HUES64 (cell line): ENCODE results near the gene LTBP2.

Experiments
- H3K27ac ChIP-seq: 2 replicates; pipeline ENCODE4 v1.7.0; 2013; ENCODE audit warnings: low read depth, low read length, inconsistent platforms
- H3K27me3 ChIP-seq: 2 replicates; pipeline ENCODE4 v1.6.1; 2013; ENCODE audit warnings: mild to moderate bottlenecking, low read length; ENCODE audit not compliant: insufficient read depth
- H3K36me3 ChIP-seq: 2 replicates; pipeline ENCODE4 v1.6.1; 2013; ENCODE audit warnings: mild to moderate bottlenecking, low read length; ENCODE audit not compliant: insufficient read depth
- H3K4me1 ChIP-seq: 2 replicates; pipeline ENCODE4 v1.6.1; 2013; ENCODE audit warnings: mild to moderate bottlenecking, low read length, moderate library complexity; ENCODE audit not compliant: insufficient read depth
- H3K4me3 ChIP-seq: 2 replicates; pipeline ENCODE4 v1.5.1; 2013; ENCODE audit warnings: mild to moderate bottlenecking, low read length, moderate library complexity
- H3K9ac ChIP-seq: 2 replicates; pipeline ENCODE4 v1.6.1; 2013; ENCODE audit warnings: mild to moderate bottlenecking, low read depth, low read length
- H3K9me3 ChIP-seq: 2 replicates; pipeline ENCODE4 v1.6.1; 2013; ENCODE audit warnings: low read depth, low read length; ENCODE audit not compliant: insufficient read depth
- WGBS: fragments of 150-250, 120-280 bp; methylation state at CpG from one replicate; pipeline ENCODE4 v1.1.7; 2013; ENCODE audit warnings: missing lambda C conversion rate; 5-methylcytosine and 5-hydroxymethylcytosine counted together

LTBP2 gene

DNA sequence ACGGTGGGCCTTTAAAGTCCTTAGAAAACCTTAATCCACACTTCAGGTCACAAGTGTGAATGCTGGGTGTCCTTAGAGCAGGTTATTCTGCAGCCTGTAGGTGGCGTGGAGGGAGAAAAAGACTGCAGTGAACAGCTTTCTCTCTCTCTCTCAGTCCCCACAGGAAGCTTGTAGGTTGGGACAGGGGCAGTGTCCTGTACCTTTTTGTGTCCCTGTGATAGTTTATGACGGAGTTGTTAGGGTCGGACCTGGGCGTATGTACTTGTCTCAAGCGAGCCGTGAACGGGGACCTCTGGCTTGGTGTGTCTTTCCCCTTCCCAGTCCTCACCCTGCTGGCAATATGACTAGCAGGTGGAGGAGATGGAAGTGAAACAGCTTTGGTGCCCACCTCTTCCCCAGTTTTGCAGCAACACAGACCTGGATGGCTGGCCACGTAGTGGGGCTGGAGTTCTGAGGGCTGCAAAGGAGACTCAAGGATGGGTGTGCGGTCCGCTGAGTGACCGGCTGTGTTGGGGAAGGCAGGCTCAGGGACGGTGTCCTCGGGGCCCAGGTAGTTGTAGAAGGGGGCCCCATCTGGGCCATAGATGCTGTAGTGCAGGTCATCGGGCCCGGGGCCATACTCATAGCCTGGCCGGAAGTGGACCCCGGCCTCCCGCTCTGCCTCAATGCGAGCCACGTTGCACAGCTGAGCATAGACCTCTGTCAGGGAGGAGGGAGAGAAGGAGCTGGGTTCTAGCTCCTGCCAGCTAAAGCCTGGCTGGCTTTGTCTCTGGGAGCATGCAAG is 109.6 kb downstream of the LTBP2 start:
- Histone ChIP-seq H3K4me3 (no peak overlapping the region), H3K4me1 (peaks cover 19% of the 10 kb centered on the region), H3K9me3 (no peaks in the 10 kb centered on the region), H3K27me3 (no peaks in the 10 kb centered on the region), H3K27ac (no peak overlapping the region), H3K9ac (no peak overlapping the region), H3K36me3 (no peaks in the 10 kb centered on the region)
- 83% methylated on average over 21 of the region's 21 CpGs for WGBS

DNA sequence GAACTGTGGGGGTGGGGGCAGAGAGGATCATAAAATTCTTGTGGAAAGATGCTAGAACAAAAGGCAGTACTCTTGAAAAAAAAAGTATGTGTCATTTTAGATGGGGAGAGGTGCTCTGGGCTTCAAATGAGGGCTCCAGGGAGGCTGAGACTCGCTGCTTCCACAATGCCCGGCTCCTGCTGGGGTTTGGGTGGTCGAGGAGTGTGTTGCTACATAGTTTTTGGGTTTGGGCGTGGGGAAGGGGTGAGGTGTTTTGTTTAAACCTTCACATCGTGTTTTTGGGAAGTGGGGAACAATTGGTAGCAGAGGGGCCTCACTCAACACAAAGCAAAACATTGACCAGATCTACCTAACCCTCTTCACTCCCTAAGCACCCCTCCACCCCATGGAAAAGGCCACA is 110.3 kb downstream of the LTBP2 start:
- peaks cover 19% of the 10 kb centered on the region for H3K4me1 ChIP-seq
- H3K9ac ChIP-seq = no peak overlapping the region
- peak overlapping the region; percentile 73; the same call in 1 of the 2 replicates for H3K27ac ChIP-seq
- WGBS = 90% methylated on average over 5 of the region's 5 CpGs
- no peak overlapping the region for H3K4me3 ChIP-seq
- no peaks in the 10 kb centered on the region for H3K9me3 ChIP-seq
- H3K27me3 ChIP-seq = no peaks in the 10 kb centered on the region
- no peaks in the 10 kb centered on the region for H3K36me3 ChIP-seq

- 0 out of 2 replicates have a peak overlapping the region, but pooled peaks have one; percentile 3 for H3K4me3 ChIP-seq
- no peaks in the 10 kb centered on the region for H3K9me3 ChIP-seq
- peak overlapping the region; percentile 46; the same call in 1 of the 2 replicates for H3K9ac ChIP-seq
- 51% methylated on average over 16 of the region's 16 CpGs for WGBS
- H3K36me3 ChIP-seq = peaks cover 4% of the 10 kb centered on the region
- peak overlapping the region; percentile 73 for H3K27ac ChIP-seq
- no peaks in the 10 kb centered on the region for H3K27me3 ChIP-seq
- H3K4me1 ChIP-seq = peaks cover 19% of the 10 kb centered on the region
Measured at GRCh38 chr14:74501135-74501614, 110.9 kb downstream of the LTBP2 start.

- 62% methylated on average over 10 of the region's 10 CpGs for WGBS
- H3K36me3 ChIP-seq = peaks cover 10% of the 10 kb centered on the region
- 0 out of 2 replicates have a peak overlapping the region, but pooled peaks have one; percentile 3 for H3K4me3 ChIP-seq
- H3K9ac ChIP-seq = peak overlapping the region; percentile 46; the same call in 1 of the 2 replicates
- no peaks in the 10 kb centered on the region for H3K27me3 ChIP-seq
- peaks cover 19% of the 10 kb centered on the region for H3K4me1 ChIP-seq
- no peaks in the 10 kb centered on the region for H3K9me3 ChIP-seq
- peak overlapping the region; percentile 73 for H3K27ac ChIP-seq
Measured at GRCh38 chr14:74500417-74501134, 111.5 kb downstream of the LTBP2 start.

GRCh38 chr14:74495356-74495755 is 116.7 kb downstream of the LTBP2 start:
- WGBS = 91% methylated on average over 2 of the region's 2 CpGs
- Histone ChIP-seq H3K4me3 (peak overlapping the region; percentile 100; the same call in 1 of the 2 replicates), H3K36me3 (peaks cover 19% of the 10 kb centered on the region), H3K9me3 (no peaks in the 10 kb centered on the region), H3K4me1 (peaks cover 17% of the 10 kb centered on the region), H3K27ac (no peak overlapping the region), H3K27me3 (no peaks in the 10 kb centered on the region), H3K9ac (no peak overlapping the region)

GRCh38 chr14:74493343-74494261 is 118.4 kb downstream of the LTBP2 start, which contains the start of gene ISCA2:
Gene ISCA2, plus strand, starts transcription at chr14:74493765. Its CDS starts 10 bp downstream, at chr14:74493775.
- peak within 1 kb of the TSS; percentile 90 for H3K27ac ChIP-seq
- peak within 1 kb of the TSS; percentile 100 for H3K4me3 ChIP-seq
- peak within 1 kb of the TSS; percentile 94 for H3K9ac ChIP-seq
- under 1% methylated on average over 72 of the region's 73 CpGs for WGBS
- H3K9me3 ChIP-seq = no peaks in the 10 kb centered on the region
- H3K27me3 ChIP-seq = no peaks in the 10 kb centered on the region
- peaks cover 19% of the 10 kb centered on the region for H3K36me3 ChIP-seq
- H3K4me1 ChIP-seq = peaks cover 19% of the 10 kb centered on the region

DNA sequence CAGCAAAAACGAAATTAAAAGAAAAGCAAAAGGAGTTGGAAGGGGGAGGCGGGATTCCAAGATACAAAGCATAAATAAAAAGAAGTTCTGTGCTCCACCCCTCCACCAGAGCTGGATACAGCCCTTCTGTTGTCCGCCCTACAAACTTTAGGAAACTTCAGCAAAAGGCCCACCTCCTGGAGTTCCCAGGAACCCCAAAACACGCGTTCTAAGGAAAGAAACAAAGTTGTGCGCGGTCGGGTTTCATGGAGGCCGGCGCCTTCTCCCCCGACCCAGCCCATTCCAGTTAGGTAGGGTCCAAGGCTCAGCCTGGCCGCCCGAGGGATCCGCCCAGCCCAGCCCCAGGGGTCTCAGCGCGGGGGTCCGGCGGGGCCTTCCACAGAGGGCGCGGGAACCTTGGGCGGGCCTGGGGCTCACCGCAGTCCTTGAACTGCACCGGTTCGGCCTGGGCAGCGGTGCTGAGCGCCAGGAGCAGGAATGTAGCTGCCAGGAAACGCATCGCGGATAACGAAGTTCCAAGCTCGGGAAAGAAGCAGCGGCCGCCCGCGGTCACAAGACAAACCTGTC is 119.2 kb downstream of the LTBP2 start, which contains the start of gene NPC2:
NPC2 (minus strand) TSS at position 530 of the 567 bp plus-strand sequence; CDS start at position 499, 31 bp downstream.
- H3K4me3 ChIP-seq = peak within 1 kb of the TSS; percentile 100
- H3K27me3 ChIP-seq = no peaks in the 10 kb centered on the region
- H3K4me1 ChIP-seq = peaks cover 19% of the 10 kb centered on the region
- H3K9ac ChIP-seq = peak within 1 kb of the TSS; percentile 94
- peaks cover 19% of the 10 kb centered on the region for H3K36me3 ChIP-seq
- under 1% methylated on average over 35 of the region's 35 CpGs for WGBS
- peak within 1 kb of the TSS; percentile 90 for H3K27ac ChIP-seq
- H3K9me3 ChIP-seq = no peaks in the 10 kb centered on the region

DNA sequence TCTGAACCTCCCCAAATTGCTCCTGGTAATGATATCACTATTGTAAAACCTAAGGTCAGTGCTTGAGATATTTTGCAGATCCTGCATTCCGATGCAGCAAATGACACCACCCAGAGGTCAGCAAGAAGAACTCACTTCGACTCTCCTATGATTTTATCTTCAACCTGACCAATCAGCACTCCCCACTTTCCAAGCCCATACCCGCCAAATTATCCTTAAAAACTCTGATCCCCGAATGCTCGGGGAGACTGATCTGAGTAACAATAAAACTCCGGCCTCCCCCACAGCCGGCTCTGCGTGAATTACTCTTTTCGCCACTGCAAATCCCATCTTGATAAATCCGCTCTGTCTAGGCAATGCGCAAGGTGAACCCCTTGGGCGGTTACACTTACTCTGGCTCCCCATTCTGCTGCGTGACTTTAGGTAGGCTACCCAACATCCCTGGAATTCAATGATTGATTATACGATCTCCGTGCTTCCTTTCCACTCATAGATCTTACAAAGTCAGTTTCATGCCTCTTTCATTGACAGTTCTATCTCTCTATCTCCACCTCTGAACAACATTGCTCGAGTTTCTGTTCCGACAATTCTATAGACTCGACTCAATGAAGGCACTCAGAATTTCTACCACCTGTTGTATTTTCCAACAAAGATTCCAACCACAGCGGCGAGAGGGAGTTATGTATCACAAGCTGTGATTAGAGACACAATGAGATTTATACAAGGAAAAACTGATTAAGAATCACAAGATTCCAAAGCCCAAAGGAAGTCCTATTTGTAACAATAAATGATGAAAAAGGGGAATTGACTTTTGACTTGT is 119.9 kb downstream of the LTBP2 start:
- H3K27me3 ChIP-seq = no peaks in the 10 kb centered on the region
- no peak overlapping the region for H3K27ac ChIP-seq
- no peaks in the 10 kb centered on the region for H3K9me3 ChIP-seq
- H3K9ac ChIP-seq = peak overlapping the region; percentile 76
- H3K4me3 ChIP-seq = peak overlapping the region; percentile 81
- peaks cover 19% of the 10 kb centered on the region for H3K4me1 ChIP-seq
- WGBS = 3% methylated on average over 20 of the region's 20 CpGs
- peaks cover 19% of the 10 kb centered on the region for H3K36me3 ChIP-seq

- WGBS = 100% methylated on average over 1 of the region's 1 CpG
- H3K36me3 ChIP-seq = peaks cover 16% of the 10 kb centered on the region
- H3K4me3 ChIP-seq = no peak overlapping the region
- no peak overlapping the region for H3K9ac ChIP-seq
- H3K9me3 ChIP-seq = no peaks in the 10 kb centered on the region
- no peak overlapping the region for H3K27ac ChIP-seq
- H3K27me3 ChIP-seq = no peaks in the 10 kb centered on the region
- H3K4me1 ChIP-seq = peaks cover 23% of the 10 kb centered on the region
Measured at GRCh38 chr14:74490486-74490885, 121.6 kb downstream of the LTBP2 start.
